Measurements from ENCODE around the gene NAT9. TPM values are rescaled to one million over a fixed set of nuclear protein-coding genes. Genes with fewer than 3 reads are reported as not detected.

Gene NAT9
- total RNA-seq, 1 donor from 2014 or later, result 67.8 TPM

- Mint-ChIP-seq H3K27me3 (ENCODE audit: unreplicated experiment) (peaks cover 6% of the 10 kb centered on the region), H3K4me3 (ENCODE audit: unreplicated experiment) (no peak overlapping the region), H3K36me3 (ENCODE audit: unreplicated experiment) (no peaks in the 10 kb centered on the region), H3K9me3 (ENCODE audit: unreplicated experiment) (peaks cover 3% of the 10 kb centered on the region), H3K4me1 (ENCODE audit: low read depth, unreplicated experiment) (no peaks in the 10 kb centered on the region), H3K27ac (ENCODE audit: unreplicated experiment) (no peak overlapping the region)
- no peak for TF ChIP-seq CTCF (IDR thresholded peaks at IDR 0.05; ENCODE audit: partially characterized antibody, unreplicated experiment)
- DNase-seq, result no peak
These were observed 43.9 kb downstream of the NAT9 start for GRCh38 chr17:74732042-74732867.

- no peak for DNase-seq
- Mint-ChIP-seq H3K4me1 (ENCODE audit: low read depth, unreplicated experiment) (no peaks in the 10 kb centered on the region), H3K4me3 (ENCODE audit: unreplicated experiment) (no peak overlapping the region), H3K27me3 (ENCODE audit: unreplicated experiment) (peaks cover 3% of the 10 kb centered on the region), H3K9me3 (ENCODE audit: unreplicated experiment) (peaks cover 3% of the 10 kb centered on the region), H3K36me3 (ENCODE audit: unreplicated experiment) (no peaks in the 10 kb centered on the region), H3K27ac (ENCODE audit: unreplicated experiment) (no peak overlapping the region)
- TF ChIP-seq CTCF (IDR thresholded peaks at IDR 0.05; ENCODE audit: partially characterized antibody, unreplicated experiment), result no peak
These were observed 44.9 kb downstream of the NAT9 start for GRCh38 chr17:74731347-74731605.

- Mint-ChIP-seq H3K4me1 (ENCODE audit: low read depth, unreplicated experiment) (no peaks in the 10 kb centered on the region), H3K27ac (ENCODE audit: unreplicated experiment) (no peak overlapping the region), H3K36me3 (ENCODE audit: unreplicated experiment) (no peaks in the 10 kb centered on the region), H3K27me3 (ENCODE audit: unreplicated experiment) (peaks cover 3% of the 10 kb centered on the region), H3K9me3 (ENCODE audit: unreplicated experiment) (peaks cover 3% of the 10 kb centered on the region), H3K4me3 (ENCODE audit: unreplicated experiment) (no peak overlapping the region)
- DNase-seq, result no peak
- TF ChIP-seq CTCF (IDR thresholded peaks at IDR 0.05; ENCODE audit: partially characterized antibody, unreplicated experiment), result no peak
These were observed 45.4 kb downstream of the NAT9 start for GRCh38 chr17:74730491-74731346.

GRCh38 chr17:74729866-74730265, 46.3 kb downstream of the NAT9 start:
- no peaks in the 10 kb centered on the region for H3K4me1 Mint-ChIP-seq (ENCODE audit: low read depth, unreplicated experiment)
- no peak for DNase-seq
- H3K27ac Mint-ChIP-seq (ENCODE audit: unreplicated experiment), result no peak overlapping the region
- peaks cover 3% of the 10 kb centered on the region for H3K9me3 Mint-ChIP-seq (ENCODE audit: unreplicated experiment)
- peaks cover 3% of the 10 kb centered on the region for H3K27me3 Mint-ChIP-seq (ENCODE audit: unreplicated experiment)
- H3K4me3 Mint-ChIP-seq (ENCODE audit: unreplicated experiment), result no peak overlapping the region
- TF ChIP-seq CTCF (IDR thresholded peaks at IDR 0.05; ENCODE audit: partially characterized antibody, unreplicated experiment), result no peak
- H3K36me3 Mint-ChIP-seq (ENCODE audit: unreplicated experiment), result no peaks in the 10 kb centered on the region

- Mint-ChIP-seq H3K36me3 (ENCODE audit: unreplicated experiment) (no peaks in the 10 kb centered on the region), H3K27ac (ENCODE audit: unreplicated experiment) (no peak overlapping the region), H3K9me3 (ENCODE audit: unreplicated experiment) (peaks cover 2% of the 10 kb centered on the region), H3K4me1 (ENCODE audit: low read depth, unreplicated experiment) (no peaks in the 10 kb centered on the region), H3K4me3 (ENCODE audit: unreplicated experiment) (no peak overlapping the region), H3K27me3 (ENCODE audit: unreplicated experiment) (peaks cover 3% of the 10 kb centered on the region)
- DNase-seq, result no peak
- TF ChIP-seq CTCF (IDR thresholded peaks at IDR 0.05; ENCODE audit: partially characterized antibody, unreplicated experiment), result no peak
These were observed 46.8 kb downstream of the NAT9 start for GRCh38 chr17:74729368-74729767.

Measured in glutamatergic neuron (in vitro differentiated cells).